ENCODE data around the gene NHLRC3. TPM values are rescaled to one million over a fixed set of nuclear protein-coding genes. Genes with fewer than 3 reads are reported as not detected.

The NHLRC3 gene
- total and polyA plus RNA-seq, 2 of the 8 experiments (the other 6 are each of a cell fraction or from before 2014, with no cell fraction given), result 13.1 to 16.9 TPM

- no peak overlapping the region for H2BK15ac ChIP-seq (ENCODE audit: low read length)
- no peak overlapping the region for H3K23ac ChIP-seq (ENCODE audit: insufficient read length)
- DNase-seq (ENCODE audit: low read depth in 1 of 2, low spot score in 2 of 2) (no peak), FAIRE-seq (peak; percentile 7)
- no peak overlapping the region for H3K27ac ChIP-seq (ENCODE audit: low read depth, low read length)
- no peaks in the 10 kb centered on the region for H4K20me1 ChIP-seq (replicated peaks in 1 of 2; ENCODE audit: control insufficient read depth in 1 of 2, insufficient read depth in 2 of 2, low read length in 2 of 2)
- H3K79me2 ChIP-seq (ENCODE audit: control insufficient read depth in 1 of 2, insufficient read depth in 2 of 2, low read length in 2 of 2), result no peaks in the 10 kb centered on the region
- H3K9ac ChIP-seq (replicated peaks in 1 of 4; ENCODE audit: extremely low read depth in 1 of 4, low read depth in 3 of 4, low read length in 3 of 4), result no peak overlapping the region
- peaks cover 0 to 6% (median 1%) of the 10 kb centered on the region in 4 experiments; a peak in 2 of 7 replicates for H3K4me1 ChIP-seq (replicated peaks in 1 of 4; ENCODE audit: control insufficient read depth in 3 of 4, insufficient read depth in 4 of 4, low read length in 3 of 4)
- H2AFZ ChIP-seq (ENCODE audit: low read length), result no peak overlapping the region
- POLR2A ChIA-PET (ENCODE audit: partially characterized antibody), result no interaction called here
- H3K9me3 ChIP-seq (ENCODE audit: insufficient read depth in 2 of 2, low read depth in 1 of 2, low read length in 1 of 2), result no peaks in the 10 kb centered on the region; a peak in 1 of 4 replicates
- H3K18ac ChIP-seq (ENCODE audit: extremely low read depth, low read length), result no peak overlapping the region
- H3K36me3 ChIP-seq (ENCODE audit: control insufficient read depth in 2 of 4, insufficient read depth in 4 of 4, low read length in 3 of 4), result peaks cover 0 to 3% (median 0%) of the 10 kb centered on the region in 4 experiments; a peak in 1 of 8 replicates
- no peak overlapping the region for H2BK5ac ChIP-seq (ENCODE audit: low read depth, low read length)
- no peak overlapping the region for H3K56ac ChIP-seq (replicated peaks; ENCODE audit: insufficient read length, low read depth, low read length)
- peaks cover 0 to 1% (median 0%) of the 10 kb centered on the region in 4 experiments; a peak in 1 of 7 replicates for H3K27me3 ChIP-seq (replicated peaks in 1 of 4; ENCODE audit: control insufficient read depth in 3 of 4, extremely low read depth in 1 of 4, insufficient read depth in 3 of 4, low read length in 3 of 4)
- H4K8ac ChIP-seq (ENCODE audit: extremely low read depth, insufficient read depth, low read length), result no peak overlapping the region
- no peak overlapping the region for H4K5ac ChIP-seq (ENCODE audit: insufficient read length, low read depth, low read length)
- H4K91ac ChIP-seq (replicated peaks; ENCODE audit: insufficient read length, low read length), result no peak overlapping the region
- H2AK5ac ChIP-seq (ENCODE audit: low read depth, low read length), result no peak overlapping the region
- no peak overlapping the region for H3K14ac ChIP-seq (ENCODE audit: insufficient read length)
- no peak overlapping the region for H2BK12ac ChIP-seq (ENCODE audit: low read depth, low read length)
- no peaks in the 10 kb centered on the region for H3K23me2 ChIP-seq (ENCODE audit: low read depth, low read length)
- 76% methylated on average over 1 of the region's 1 CpG; no CpG with 5 or more reads in 1 of the 2 experiments for WGBS, 2 experiments (ENCODE audit: extremely low coverage in 1 of 2, insufficient coverage in 1 of 2, insufficient read length in 1 of 2, insufficient replicate concordance in 2 of 2, low coverage in 1 of 2, low lambda C conversion rate in 2 of 2, missing lambda C conversion rate in 1 of 2)
- no peak overlapping the region for H2BK20ac ChIP-seq (ENCODE audit: low read length)
- H2BK120ac ChIP-seq (replicated peaks; ENCODE audit: low read depth, low read length), result no peak overlapping the region
- no peak overlapping the region for H3K4me2 ChIP-seq (ENCODE audit: insufficient read depth in 1 of 2, low read depth in 2 of 2, low read length in 2 of 2)
- H3K4ac ChIP-seq (replicated peaks; ENCODE audit: insufficient read length, low read depth, low read length), result no peak overlapping the region
- H3K4me3 ChIP-seq (ENCODE audit: extremely low read depth in 1 of 4, insufficient read depth in 2 of 4, low read depth in 3 of 4, low read length in 4 of 4), result no peak overlapping the region
- CTCF ChIA-PET (ENCODE audit: partially characterized antibody), result interaction anchor here (1.0 to 2.1 kb wide), 6 partner anchors 24 to 626 kb away, joined by 3 to 11 read pairs (median 4); no protein-coding TSS in a partner anchor
- H3K79me1 ChIP-seq (ENCODE audit: low read depth, low read length), result no peaks in the 10 kb centered on the region
- no peak for TF ChIP-seq CHD2 (IDR thresholded peaks at IDR 0.05; ENCODE audit: low read length)
- TF ChIP-seq TAF1 (IDR thresholded peaks at IDR 0.05; ENCODE audit: low read depth, low read length), result no peak
- peak; percentile 62 to 68 for TF ChIP-seq RAD21 (IDR thresholded peaks at IDR 0.05 in 1 of 2, conservative IDR thresholded peaks at IDR 0.05 in 1 of 2; ENCODE audit: low read depth in 2 of 2, low read length in 2 of 2)
- no peak for TF ChIP-seq KDM1A (IDR thresholded peaks at IDR 0.05; ENCODE audit: borderline replicate concordance, low read length)
- TF ChIP-seq POLR2AphosphoS5 (IDR thresholded peaks at IDR 0.05; ENCODE audit: low read depth, low read length), result no peak
- no peak for TF ChIP-seq ASH2L (IDR thresholded peaks at IDR 0.05; ENCODE audit: low read length)
- TF ChIP-seq USF2 (IDR thresholded peaks at IDR 0.05; ENCODE audit: low read length), result no peak
- TF ChIP-seq ZNF274 (IDR thresholded peaks at IDR 0.05; ENCODE audit: borderline replicate concordance, extremely low read depth, low read length), result no peak
- no peak for TF ChIP-seq RNF2 (IDR thresholded peaks at IDR 0.05; ENCODE audit: borderline replicate concordance, low read depth, low read length, missing control alignments, poor library complexity, severe bottlenecking)
- TF ChIP-seq BRCA1 (IDR thresholded peaks at IDR 0.05; ENCODE audit: low read depth, low read length), result no peak
- TF ChIP-seq CREB1 (IDR thresholded peaks at IDR 0.05), result no peak
- TF ChIP-seq GABPA (IDR thresholded peaks at IDR 0.05; ENCODE audit: borderline replicate concordance, insufficient read depth, low read length), result no peak
- TF ChIP-seq BCL11A (IDR thresholded peaks at IDR 0.05; ENCODE audit: low read depth in 2 of 2, low read length in 2 of 2), result no peak
These were observed 12.9 kb downstream of the NHLRC3 start for GRCh38 chr13:39051157-39051556.
